ENCODE data around the gene PHF21A. TPM values are rescaled to one million over a fixed set of nuclear protein-coding genes. Genes with fewer than 3 reads are reported as not detected.

The PHF21A gene
- total RNA-seq, 2 donors from 2014 or later, result 24.7 to 48.0 TPM

DNA sequence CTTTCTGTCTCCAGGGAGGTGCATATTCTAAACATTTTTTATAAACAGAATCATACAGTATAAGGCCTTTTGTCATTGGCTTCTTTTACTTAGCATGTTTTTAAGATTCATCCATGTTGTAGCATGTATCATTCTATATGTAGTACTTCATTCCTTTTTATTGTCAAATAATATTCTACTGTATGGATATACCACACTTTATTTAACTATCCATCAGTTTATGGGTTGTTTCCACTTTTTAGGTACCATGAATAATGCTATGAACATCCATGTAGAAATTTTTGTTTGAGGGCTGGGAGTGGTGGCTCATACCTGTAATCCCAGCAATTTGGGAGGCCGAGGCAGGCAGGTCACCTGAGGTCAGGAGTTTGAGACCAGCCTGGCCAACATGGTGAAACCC, 73.1 kb downstream of the PHF21A start:
- no peak for TF ChIP-seq CTCF (IDR thresholded peaks at IDR 0.05)
- no peak for TF ChIP-seq POLR2A (IDR thresholded peaks at IDR 0.05)
- no peak for TF ChIP-seq POLR2AphosphoS5 (IDR thresholded peaks at IDR 0.05)
- H3K9me3 ChIP-seq, result no peaks in the 10 kb centered on the region
- no peaks in the 10 kb centered on the region for H3K36me3 ChIP-seq
- no peak for DNase-seq (ENCODE audit: low spot score)
- WGBS, result 100% methylated on average over 1 of the region's 1 CpG
- intact Hi-C loops (cut with DNase I), result no loop called here
- H3K4me3 ChIP-seq, result no peak overlapping the region
- no peaks in the 10 kb centered on the region for H3K27me3 ChIP-seq (replicated peaks; ENCODE audit: insufficient read depth)
- H3K27ac ChIP-seq, result no peak overlapping the region
- H3K4me1 ChIP-seq (replicated peaks), result no peaks in the 10 kb centered on the region

- no peaks in the 10 kb centered on the region for H3K9me3 ChIP-seq
- H3K4me1 ChIP-seq (replicated peaks), result no peaks in the 10 kb centered on the region
- no peaks in the 10 kb centered on the region for H3K36me3 ChIP-seq
- no peak overlapping the region for H3K27ac ChIP-seq
- intact Hi-C loops (cut with DNase I), result no loop called here
- TF ChIP-seq POLR2A (IDR thresholded peaks at IDR 0.05), result no peak
- no peak for TF ChIP-seq POLR2AphosphoS5 (IDR thresholded peaks at IDR 0.05)
- TF ChIP-seq CTCF (IDR thresholded peaks at IDR 0.05), result no peak
- no peaks in the 10 kb centered on the region for H3K27me3 ChIP-seq (replicated peaks; ENCODE audit: insufficient read depth)
- no peak for DNase-seq (ENCODE audit: low spot score)
- no peak overlapping the region for H3K4me3 ChIP-seq
Observed at GRCh38 chr11:46047520-46047919, 73.7 kb downstream of the PHF21A start.

GRCh38 chr11:46045811-46046210, 75.4 kb downstream of the PHF21A start:
- no peak overlapping the region for H3K27ac ChIP-seq
- WGBS, result 92% methylated on average over 1 of the region's 1 CpG
- intact Hi-C loops (cut with DNase I), result no loop called here

DNA sequence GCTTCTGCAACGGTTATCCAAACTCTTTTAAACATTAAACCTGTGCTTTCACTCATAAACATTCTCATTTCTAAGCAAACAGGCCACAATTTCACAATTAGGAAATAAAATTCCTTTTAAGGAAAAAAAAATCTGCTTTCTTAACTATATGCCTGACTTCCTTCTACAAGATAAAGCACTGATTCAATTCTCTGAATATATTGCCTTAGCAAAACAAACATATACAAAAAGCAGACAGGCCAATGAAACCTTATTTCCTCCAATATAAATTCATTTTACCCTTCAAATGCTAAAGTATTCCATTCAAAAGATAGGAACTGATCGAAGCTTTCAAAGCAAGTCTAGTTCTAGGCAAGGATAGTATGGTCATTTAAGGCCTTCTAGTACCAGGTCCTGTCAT, 76.7 kb downstream of the PHF21A start:
- no peaks in the 10 kb centered on the region for H3K9me3 ChIP-seq
- TF ChIP-seq POLR2AphosphoS5 (IDR thresholded peaks at IDR 0.05) (no peak), CTCF (IDR thresholded peaks at IDR 0.05) (no peak), POLR2A (IDR thresholded peaks at IDR 0.05) (no peak)
- H3K27ac ChIP-seq, result no peak overlapping the region
- intact Hi-C loops (cut with DNase I), result no loop called here
- no peaks in the 10 kb centered on the region for H3K27me3 ChIP-seq (replicated peaks; ENCODE audit: insufficient read depth)
- 69% methylated on average over 2 of the region's 2 CpGs for WGBS
- no peak for DNase-seq (ENCODE audit: low spot score)
- H3K36me3 ChIP-seq, result no peaks in the 10 kb centered on the region
- no peaks in the 10 kb centered on the region for H3K4me1 ChIP-seq (replicated peaks)
- H3K4me3 ChIP-seq, result no peak overlapping the region

More at GRCh38 chr11:46045811-46046210, 75.4 kb downstream of the PHF21A start:
- Histone ChIP-seq H3K4me3 (no peak overlapping the region), H3K27me3 (replicated peaks; ENCODE audit: insufficient read depth) (no peaks in the 10 kb centered on the region), H3K9me3 (no peaks in the 10 kb centered on the region), H3K4me1 (replicated peaks) (no peaks in the 10 kb centered on the region), H3K36me3 (no peaks in the 10 kb centered on the region)
- no peak for DNase-seq (ENCODE audit: low spot score)
- TF ChIP-seq POLR2A (IDR thresholded peaks at IDR 0.05) (no peak), POLR2AphosphoS5 (IDR thresholded peaks at IDR 0.05) (no peak), CTCF (IDR thresholded peaks at IDR 0.05) (no peak)

- no peaks in the 10 kb centered on the region for H3K36me3 ChIP-seq
- H3K9me3 ChIP-seq, result no peaks in the 10 kb centered on the region
- H3K27me3 ChIP-seq (replicated peaks; ENCODE audit: insufficient read depth), result no peaks in the 10 kb centered on the region
- H3K4me1 ChIP-seq (replicated peaks), result peaks cover 4% of the 10 kb centered on the region
- no peak for DNase-seq (ENCODE audit: low spot score)
- no peak overlapping the region for H3K4me3 ChIP-seq
- intact Hi-C loops (cut with DNase I), result no loop called here
- no peak for TF ChIP-seq POLR2A (IDR thresholded peaks at IDR 0.05)
- no peak for TF ChIP-seq POLR2AphosphoS5 (IDR thresholded peaks at IDR 0.05)
- TF ChIP-seq CTCF (IDR thresholded peaks at IDR 0.05), result no peak
- H3K27ac ChIP-seq, result no peak overlapping the region
Observed at GRCh38 chr11:46039990-46040389, 81.3 kb downstream of the PHF21A start.
